Gastroesophageal sphincter (tissue), 4 donors: ENCODE results near the gene FAM43A. TPM values are rescaled to one million over a fixed set of nuclear protein-coding genes. Genes with fewer than 3 reads are reported as not detected.
A peak's percentile ranks its signal among the peaks of the same experiment; 100 is the strongest.

Experiments used
- ATAC-seq: fragments of 150-250 bp; one replicate; pipeline ENCODE4 v1.9.1; 2016; ENCODE audit warnings: mild to moderate bottlenecking, moderate library complexity
- H3K27ac ChIP-seq, 4 donors: fragments of 200-600 bp; sonication (generic) in 3 of 4; 1 replicate in 3 of 4; 2 replicates in 1 of 4; pipeline ENCODE4 v1.5.1; 2016 to 2019
- H3K27me3 ChIP-seq: fragments of 200-600 bp; sonication (generic); one replicate; pipeline ENCODE4 v1.5.1; 2019
- H3K36me3 ChIP-seq, 2 donors: fragments of 200-600 bp; sonication (generic); one replicate each; pipeline ENCODE4 v1.5.1; 2019; ENCODE audit warnings: control low read depth in 1 of 2
- H3K4me1 ChIP-seq, 3 donors: fragments of 200-600 bp; sonication (generic); 1 replicate in 2 of 3; 2 replicates in 1 of 3; pipeline ENCODE4 v1.5.1; 2016 to 2019; ENCODE audit warnings: control low read depth in 2 of 3
- H3K4me3 ChIP-seq, 2 donors: fragments of 200-600 bp; sonication (generic); one replicate each; pipeline ENCODE4 v1.5.1; 2019; ENCODE audit warnings: mild to moderate bottlenecking in 1 of 2, moderate library complexity in 1 of 2
- H3K9me3 ChIP-seq, 3 donors: fragments of 200-600 bp; sonication (generic); one replicate each; pipeline ENCODE4 v1.5.1; 2017 to 2019; ENCODE audit warnings: control low read depth in 2 of 3
- EP300 ChIP-seq: sonication (generic); formaldehyde crosslinking; IDR thresholded peaks from one replicate; pipeline ENCODE4 v1.6.1; 2017; ENCODE audit warnings: antibody characterized with exemption, mild to moderate bottlenecking
- POLR2A ChIP-seq, 2 donors: fragments of 450-650 bp; IDR thresholded peaks; one replicate each; pipeline ENCODE4 v1.6.1; 2017; ENCODE audit warnings: antibody characterized with exemption in 2 of 2, mild to moderate bottlenecking in 2 of 2, moderate library complexity in 1 of 2
- POLR2AphosphoS5 ChIP-seq: sonication (generic); formaldehyde crosslinking; IDR thresholded peaks from one replicate; pipeline ENCODE4 v1.6.1; 2017; ENCODE audit warnings: antibody characterized with exemption
- WGBS, 2 donors: methylation state at CpG; one replicate each; pipeline ENCODE4 v1.1.5; 2018; ENCODE audit warnings: low coverage in 1 of 2; 5-methylcytosine and 5-hydroxymethylcytosine counted together
- total RNA-seq, 4 donors: library from RNA; depleted of rRNA; stranded (reverse); fragments of >200 nt; gene quantifications; one replicate each; pipeline ENCODE4 v1.1.0, GENCODE V29; 2016
- TF ChIP-seq, protein P1 (sequence below), 4 experiments: fragments of 200-600 bp in 2 of 4; fragments of 450-650 bp in 2 of 4; sonication (generic) in 1 of 4; IDR thresholded peaks; one replicate each; pipeline ENCODE4 v1.5.1; 2017 to 2019; ENCODE audit warnings: antibody characterized with exemption in 4 of 4, mild to moderate bottlenecking in 2 of 4, moderate library complexity in 2 of 4

FAM43A gene
- total RNA-seq, 4 donors from 2014 or later: 15.9 to 36.3 (median 23.8) TPM

DNA sequence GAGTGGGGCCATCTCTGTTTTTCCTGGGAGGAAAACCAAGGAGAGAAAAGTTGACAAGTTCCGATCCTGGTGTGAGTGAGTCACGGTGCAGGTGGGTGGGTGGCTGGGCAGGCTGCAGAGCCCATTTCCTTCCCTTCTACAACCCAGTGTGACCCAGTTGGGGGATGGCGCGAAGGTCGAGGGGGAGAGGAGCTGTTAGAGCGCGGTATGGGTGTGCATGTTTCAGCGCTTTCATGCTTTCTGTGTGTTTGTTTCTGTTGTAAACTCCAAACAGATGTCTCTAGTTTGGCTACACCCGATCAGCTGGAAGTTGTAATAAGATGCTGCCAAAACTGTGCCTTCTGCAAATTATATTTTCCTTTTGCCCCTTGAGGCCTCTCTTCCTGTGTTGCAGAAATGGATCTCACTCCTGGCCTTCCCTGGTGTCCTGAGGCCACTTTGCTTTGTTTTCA lies 3.8 kb downstream of the FAM43A start:
- Histone ChIP-seq H3K27ac (peak overlapping the region in 3 of 4 donors; percentile 86 to 87 (median 86)), H3K36me3 (no peaks in the 10 kb centered on the region), H3K9me3 (no peaks in the 10 kb centered on the region), H3K4me3 (peak overlapping the region in 1 of 2 donors; percentile 76), H3K27me3 (no peaks in the 10 kb centered on the region), H3K4me1 (peaks cover 0 to 54% (median 17%) of the 10 kb centered on the region in 3 donors)
- TF ChIP-seq, protein P1, sequence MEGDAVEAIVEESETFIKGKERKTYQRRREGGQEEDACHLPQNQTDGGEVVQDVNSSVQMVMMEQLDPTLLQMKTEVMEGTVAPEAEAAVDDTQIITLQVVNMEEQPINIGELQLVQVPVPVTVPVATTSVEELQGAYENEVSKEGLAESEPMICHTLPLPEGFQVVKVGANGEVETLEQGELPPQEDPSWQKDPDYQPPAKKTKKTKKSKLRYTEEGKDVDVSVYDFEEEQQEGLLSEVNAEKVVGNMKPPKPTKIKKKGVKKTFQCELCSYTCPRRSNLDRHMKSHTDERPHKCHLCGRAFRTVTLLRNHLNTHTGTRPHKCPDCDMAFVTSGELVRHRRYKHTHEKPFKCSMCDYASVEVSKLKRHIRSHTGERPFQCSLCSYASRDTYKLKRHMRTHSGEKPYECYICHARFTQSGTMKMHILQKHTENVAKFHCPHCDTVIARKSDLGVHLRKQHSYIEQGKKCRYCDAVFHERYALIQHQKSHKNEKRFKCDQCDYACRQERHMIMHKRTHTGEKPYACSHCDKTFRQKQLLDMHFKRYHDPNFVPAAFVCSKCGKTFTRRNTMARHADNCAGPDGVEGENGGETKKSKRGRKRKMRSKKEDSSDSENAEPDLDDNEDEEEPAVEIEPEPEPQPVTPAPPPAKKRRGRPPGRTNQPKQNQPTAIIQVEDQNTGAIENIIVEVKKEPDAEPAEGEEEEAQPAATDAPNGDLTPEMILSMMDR (IDR thresholded peaks at IDR 0.05): no peak
- no peak for TF ChIP-seq POLR2A (IDR thresholded peaks at IDR 0.05)
- no peak for TF ChIP-seq EP300
- no peak for TF ChIP-seq POLR2AphosphoS5
- WGBS, 2 donors: 55 to 62% methylated on average over 7 to 9 of the region's 9 CpGs
- no peak for ATAC-seq

DNA sequence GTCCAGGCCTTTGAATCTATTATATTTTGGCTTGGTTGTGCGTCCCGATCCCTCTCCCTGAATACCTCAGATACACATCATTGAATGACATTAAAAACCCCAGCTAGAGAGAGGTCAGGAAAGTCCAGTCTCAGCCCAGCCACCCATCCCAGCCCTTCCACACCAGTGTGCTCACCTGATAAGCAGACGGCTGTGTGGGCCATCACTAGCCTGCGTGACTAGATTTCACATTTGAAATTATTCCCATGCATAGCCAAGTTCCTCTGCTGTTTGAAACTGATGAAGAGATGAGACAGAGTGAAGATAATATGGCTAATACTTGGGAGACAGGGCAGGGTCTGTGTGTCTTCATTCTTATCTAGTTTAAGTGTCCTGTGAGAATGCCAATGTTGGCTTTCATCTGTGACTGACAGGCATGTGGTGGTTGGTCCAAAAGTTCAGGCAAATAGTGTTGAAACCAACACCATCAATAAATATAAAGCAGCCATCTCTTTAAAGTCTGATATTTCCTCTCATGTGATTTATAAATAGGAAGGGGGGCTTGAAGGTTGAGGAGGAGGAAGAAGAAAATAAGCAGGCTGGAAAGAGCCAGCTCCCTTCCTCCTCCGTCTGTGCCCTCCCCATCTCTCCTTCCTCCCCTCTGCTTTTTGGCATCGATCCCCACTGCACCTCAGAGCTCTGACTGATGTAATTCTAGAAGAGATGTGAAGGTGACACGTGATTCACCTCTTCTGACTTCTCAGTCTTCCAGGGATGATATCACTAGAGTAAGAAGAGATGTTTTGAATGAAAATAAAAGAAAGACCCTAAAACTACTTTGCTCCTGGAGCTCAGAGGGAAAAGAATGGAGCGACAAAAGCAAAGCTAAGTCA lies 5.1 kb downstream of the FAM43A start:
- Histone ChIP-seq H3K27me3 (peaks cover 3% of the 10 kb centered on the region), H3K36me3 (no peaks in the 10 kb centered on the region), H3K27ac (peak overlapping the region in 3 of 4 donors; percentile 1 to 41 (median 26)), H3K4me3 (no peak overlapping the region), H3K9me3 (no peaks in the 10 kb centered on the region), H3K4me1 (peaks cover 0 to 43% (median 17%) of the 10 kb centered on the region in 3 donors)
- no peak for TF ChIP-seq POLR2AphosphoS5
- TF ChIP-seq EP300: no peak
- TF ChIP-seq, protein P1 (IDR thresholded peaks at IDR 0.05): no peak
- TF ChIP-seq POLR2A (IDR thresholded peaks at IDR 0.05): no peak
- no peak for ATAC-seq
- WGBS, 2 donors: 61 to 67% methylated on average over 4 to 8 of the region's 8 CpGs

DNA sequence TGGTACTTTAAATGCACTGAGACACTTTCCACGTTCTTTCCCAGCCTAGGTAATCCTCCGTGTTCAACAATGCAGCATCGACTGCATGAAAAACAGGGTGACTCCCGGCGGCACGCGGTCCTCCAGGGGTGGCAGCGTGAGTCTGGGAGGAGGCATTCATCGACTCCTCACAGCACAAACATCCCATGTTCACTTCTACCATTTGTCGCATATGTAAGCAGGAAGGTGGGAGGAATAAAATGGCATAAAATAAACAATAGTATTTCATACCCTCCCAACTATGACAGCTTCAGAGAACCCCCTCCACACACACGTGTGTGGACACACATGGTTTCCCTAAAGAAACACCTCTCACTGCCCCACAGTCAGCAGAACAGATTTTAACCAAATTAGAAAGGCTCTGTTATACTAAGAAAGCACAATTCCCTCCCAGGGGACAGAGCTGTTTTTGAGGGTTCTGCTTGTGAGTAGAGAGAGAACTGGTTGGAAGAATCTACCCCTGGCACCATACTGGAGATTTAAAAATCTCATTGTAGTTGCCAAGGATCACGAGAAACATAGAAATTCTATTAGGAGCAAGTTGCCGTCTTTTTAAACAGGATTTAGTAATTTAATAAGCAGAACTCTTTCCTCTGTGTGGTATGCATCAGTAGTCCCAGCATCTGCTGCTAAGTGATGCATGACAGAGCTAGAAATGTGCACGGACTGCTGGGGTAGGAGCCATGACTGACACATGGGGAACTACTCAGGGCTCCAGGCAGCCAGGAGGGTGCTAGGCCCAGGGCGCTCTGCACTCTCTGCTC lies 6.0 kb downstream of the FAM43A start:
- 46 to 58% methylated on average over 9 to 11 of the region's 15 CpGs for WGBS, 2 donors

DNA sequence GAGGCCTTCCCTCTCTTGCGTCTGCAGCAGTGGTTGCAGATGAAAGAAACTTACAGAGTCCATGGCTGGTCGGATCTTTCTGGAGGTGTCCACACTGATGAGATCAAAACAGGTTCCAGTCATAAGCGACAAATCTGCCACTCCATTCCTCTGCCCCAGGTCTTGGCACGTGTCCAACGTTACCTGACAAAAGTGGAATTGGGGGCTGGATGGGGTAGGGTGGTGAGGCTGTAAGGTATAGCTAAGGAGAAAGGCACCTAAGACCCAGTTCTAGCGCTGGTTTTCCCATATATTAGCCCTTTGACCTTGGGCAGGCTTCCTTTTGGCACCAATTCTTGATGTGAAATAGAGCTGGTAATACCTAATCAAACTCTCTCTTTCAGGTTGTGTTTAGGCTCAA lies 11.0 kb downstream of the FAM43A start:
- no peak for ATAC-seq
- Histone ChIP-seq H3K27ac (no peak overlapping the region), H3K4me3 (no peak overlapping the region), H3K27me3 (peaks cover 3% of the 10 kb centered on the region), H3K9me3 (peaks cover 0 to 17% (median 0%) of the 10 kb centered on the region in 3 donors), H3K4me1 (peaks cover 0 to 3% (median 0%) of the 10 kb centered on the region in 3 donors), H3K36me3 (no peaks in the 10 kb centered on the region)
- WGBS, 2 donors: 89% methylated on average over 6 of the region's 6 CpGs; no CpG with 5 or more reads in 1 of the 2 donors
- TF ChIP-seq POLR2A (IDR thresholded peaks at IDR 0.05): no peak
- no peak for TF ChIP-seq POLR2AphosphoS5
- TF ChIP-seq, protein P1 (IDR thresholded peaks at IDR 0.05): no peak

More for the DNA sequence above, 6.0 kb downstream of the FAM43A start:
- Histone ChIP-seq H3K9me3 (no peaks in the 10 kb centered on the region), H3K27ac (peak overlapping the region in 2 of 4 donors; percentile 1 to 41), H3K36me3 (no peaks in the 10 kb centered on the region), H3K27me3 (peaks cover 3% of the 10 kb centered on the region), H3K4me1 (peaks cover 0 to 39% (median 17%) of the 10 kb centered on the region in 3 donors), H3K4me3 (no peak overlapping the region)
- no peak for TF ChIP-seq POLR2A (IDR thresholded peaks at IDR 0.05)
- TF ChIP-seq POLR2AphosphoS5: no peak
- TF ChIP-seq, protein P1 (IDR thresholded peaks at IDR 0.05): no peak
- TF ChIP-seq EP300: no peak
- no peak for ATAC-seq
